Activated naive CD8-positive, alpha-beta T cell treated with anti-CD3 and anti-CD28 coated beads, Interleukin-2, amount 50 U/mL, for 24 hours (primary cell): Measurements from ENCODE around the gene EHBP1.
A peak's percentile ranks its signal among the peaks of the same experiment; 100 is the strongest.

Source experiments
- ATAC-seq: fragments of 150-1000 bp; cut with Tn5 transposase; one replicate; pipeline ENCODE4 v1.10.0; 2021
- DNase-seq: peaks from one replicate; pipeline ENCODE4 v3.0.0; 2021
- H3K27ac Mint-ChIP-seq: one replicate; pipeline ENCODE4 v1.8.0; 2021; ENCODE audit warnings: mild to moderate bottlenecking, mixed read lengths
- H3K27me3 Mint-ChIP-seq: one replicate; pipeline ENCODE4 v1.8.0; 2021; ENCODE audit warnings: mixed read lengths
- H3K36me3 Mint-ChIP-seq: one replicate; pipeline ENCODE4 v1.8.0; 2021; ENCODE audit warnings: low read depth, mixed read lengths
- H3K4me1 Mint-ChIP-seq: one replicate; pipeline ENCODE4 v1.8.0; 2021; ENCODE audit warnings: mixed read lengths
- H3K4me3 Mint-ChIP-seq: one replicate; pipeline ENCODE4 v1.8.0; 2021; ENCODE audit warnings: mild to moderate bottlenecking, moderate library complexity, mixed read lengths
- H3K9me3 Mint-ChIP-seq: one replicate; pipeline ENCODE4 v1.8.0; 2021; ENCODE audit warnings: mixed read lengths

The EHBP1 gene

DNA sequence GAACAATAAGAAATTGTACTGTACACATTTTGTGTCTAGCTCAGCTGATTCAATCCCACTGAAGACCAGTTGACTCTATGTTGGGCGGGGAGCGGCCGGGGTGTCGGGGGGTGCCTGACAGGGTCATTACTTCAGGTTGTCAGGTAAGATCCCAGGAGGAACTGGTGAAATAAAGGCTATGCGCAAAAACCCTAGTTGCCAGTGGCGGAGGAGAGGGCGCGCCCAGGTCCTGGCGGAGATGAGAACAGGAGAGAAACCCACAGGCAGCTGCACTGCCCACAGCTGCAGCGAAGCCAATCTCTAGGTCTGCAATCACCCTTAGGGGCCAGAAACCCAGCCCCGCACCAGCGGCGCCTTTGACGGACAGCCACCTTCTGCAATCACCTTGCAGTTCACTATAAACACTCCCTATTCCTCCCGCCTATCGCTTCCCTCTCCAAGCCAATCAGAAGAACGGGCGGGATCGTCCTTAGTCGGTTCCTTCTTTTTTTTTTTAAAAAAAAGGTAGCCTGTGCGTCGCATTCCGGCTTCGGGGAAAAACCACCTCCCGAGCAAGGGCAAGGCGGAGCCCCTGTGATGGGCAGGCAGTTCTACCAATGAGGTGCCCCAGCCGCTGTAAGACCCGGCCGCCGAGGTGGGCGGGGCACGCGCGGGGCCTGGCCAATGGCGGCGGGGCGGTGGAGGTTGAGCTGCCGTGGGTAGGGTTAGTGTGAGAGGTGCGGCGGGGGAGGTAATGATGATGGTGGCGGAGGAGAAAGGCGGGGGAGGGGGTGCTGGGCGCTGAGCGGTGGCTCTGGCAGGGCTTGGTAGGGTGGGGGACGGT lies at the start of gene EHBP1:
EHBP1 (plus strand) TSS at position 707 of the 823 bp plus-strand sequence. CDS start 1,479 bp downstream, outside the sequence.
- Mint-ChIP-seq H3K4me3 (peak within 1 kb of the TSS; percentile 85), H3K9me3 (no peaks in the 10 kb centered on the region), H3K36me3 (peaks cover 15% of the 10 kb centered on the region), H3K27me3 (no peaks in the 10 kb centered on the region), H3K27ac (peak within 1 kb of the TSS; percentile 74), H3K4me1 (peaks cover 32% of the 10 kb centered on the region)
- DNase-seq (peak; percentile 98), ATAC-seq (peak; percentile 96)

DNA sequence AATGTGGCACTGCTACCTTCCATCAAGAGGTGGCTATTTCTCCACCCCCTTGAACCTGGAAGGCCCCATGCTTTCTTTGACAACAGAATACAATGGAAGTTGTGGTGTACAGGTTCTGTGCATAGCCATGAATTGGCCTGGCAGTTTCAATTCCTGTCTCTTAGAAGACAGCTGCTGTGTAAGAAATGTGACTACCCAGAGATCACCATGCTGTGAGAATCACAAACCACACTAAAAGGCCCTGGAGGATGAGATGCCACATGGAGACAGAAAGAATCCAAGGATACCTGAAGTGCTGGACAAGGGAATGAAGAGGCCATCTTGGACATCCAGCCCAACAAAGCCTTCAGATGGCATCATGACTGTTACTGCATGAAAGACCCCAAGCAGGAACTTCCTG lies 47.7 kb upstream of the EHBP1 start:
- ATAC-seq, result no peak
- Mint-ChIP-seq H3K27me3 (no peaks in the 10 kb centered on the region), H3K36me3 (no peaks in the 10 kb centered on the region), H3K4me1 (peaks cover 5% of the 10 kb centered on the region), H3K4me3 (no peak overlapping the region), H3K27ac (no peak overlapping the region), H3K9me3 (no peaks in the 10 kb centered on the region)
- DNase-seq, result no peak

DNA sequence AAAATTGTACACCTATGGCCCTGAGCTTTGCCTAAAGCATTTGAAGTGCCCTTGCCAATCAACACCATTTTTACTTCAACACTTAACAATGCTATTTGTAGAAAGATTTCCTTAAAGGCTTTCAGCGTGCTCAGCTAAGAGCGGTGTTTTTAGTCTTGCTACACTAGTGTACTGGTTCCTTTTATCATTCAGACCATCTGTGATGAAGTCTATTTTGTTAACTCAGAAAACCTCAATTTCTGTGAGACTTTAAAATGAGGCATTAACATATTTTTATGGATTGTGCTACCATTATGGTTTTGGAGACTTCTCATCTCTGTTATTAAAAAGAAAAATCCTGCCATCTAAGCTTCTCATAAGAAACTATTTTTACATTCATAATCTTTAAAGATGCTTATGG lies 46.6 kb upstream of the EHBP1 start:
- DNase-seq, result no peak
- Mint-ChIP-seq H3K4me3 (no peak overlapping the region), H3K4me1 (peaks cover 5% of the 10 kb centered on the region), H3K36me3 (no peaks in the 10 kb centered on the region), H3K27ac (no peak overlapping the region), H3K9me3 (no peaks in the 10 kb centered on the region), H3K27me3 (no peaks in the 10 kb centered on the region)
- no peak for ATAC-seq

DNA sequence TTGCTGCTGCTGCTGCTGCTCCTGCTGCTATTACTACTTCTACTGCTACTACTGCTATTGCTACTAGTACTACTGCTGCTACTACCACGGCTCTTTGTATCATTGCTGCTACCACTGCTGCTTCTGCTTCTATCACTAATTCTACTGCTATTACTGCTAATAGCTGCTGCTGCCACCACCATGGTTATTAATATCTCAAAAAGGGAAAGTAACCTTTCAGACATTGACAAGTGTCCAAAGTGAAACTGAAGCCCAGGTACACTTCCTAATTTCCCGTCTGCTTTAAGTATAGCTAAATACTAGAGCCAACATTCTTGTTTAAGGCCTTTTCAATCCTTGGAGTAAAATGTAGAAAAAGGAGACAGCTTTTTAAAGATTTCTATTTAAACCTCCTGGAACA lies 45.4 kb upstream of the EHBP1 start:
- H3K4me3 Mint-ChIP-seq, result no peak overlapping the region
- no peaks in the 10 kb centered on the region for H3K36me3 Mint-ChIP-seq
- H3K4me1 Mint-ChIP-seq, result peaks cover 5% of the 10 kb centered on the region
- DNase-seq (no peak), ATAC-seq (no peak)
- no peaks in the 10 kb centered on the region for H3K27me3 Mint-ChIP-seq
- no peaks in the 10 kb centered on the region for H3K9me3 Mint-ChIP-seq
- H3K27ac Mint-ChIP-seq, result no peak overlapping the region

DNA sequence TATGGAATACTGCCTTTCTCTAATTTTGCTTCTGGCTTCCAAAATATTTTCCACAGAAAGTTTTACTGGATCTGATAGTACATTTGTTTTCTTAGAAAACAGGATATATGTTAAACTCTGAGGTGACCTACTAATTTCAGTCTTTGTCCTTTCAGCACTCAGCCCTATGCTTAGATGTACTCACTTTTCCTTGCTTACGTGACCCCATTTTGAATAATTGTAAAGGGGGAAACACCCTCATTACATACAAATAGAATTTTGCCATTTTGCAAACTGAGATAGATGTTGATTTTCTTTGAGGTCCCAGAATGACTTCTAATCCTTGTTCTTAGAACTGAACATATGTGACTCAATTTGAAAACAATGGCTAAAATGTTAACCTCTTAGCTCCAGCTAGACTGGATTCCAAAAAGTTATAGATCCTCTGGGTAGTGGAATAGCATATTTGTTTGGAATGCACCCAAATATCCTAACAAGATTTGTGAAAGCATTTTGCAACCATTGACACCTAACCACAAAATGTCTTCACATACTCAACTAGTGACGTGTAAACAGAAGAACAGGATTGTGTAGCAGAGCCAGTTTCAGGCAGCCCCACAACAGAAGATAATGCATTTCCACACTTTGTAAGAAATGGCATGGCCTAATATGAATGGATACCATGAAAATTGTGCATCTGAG lies 44.8 kb upstream of the EHBP1 start:
- no peaks in the 10 kb centered on the region for H3K27me3 Mint-ChIP-seq
- DNase-seq (no peak), ATAC-seq (no peak)
- no peaks in the 10 kb centered on the region for H3K9me3 Mint-ChIP-seq
- no peak overlapping the region for H3K27ac Mint-ChIP-seq
- H3K36me3 Mint-ChIP-seq, result no peaks in the 10 kb centered on the region
- no peak overlapping the region for H3K4me3 Mint-ChIP-seq
- H3K4me1 Mint-ChIP-seq, result peaks cover 5% of the 10 kb centered on the region

DNA sequence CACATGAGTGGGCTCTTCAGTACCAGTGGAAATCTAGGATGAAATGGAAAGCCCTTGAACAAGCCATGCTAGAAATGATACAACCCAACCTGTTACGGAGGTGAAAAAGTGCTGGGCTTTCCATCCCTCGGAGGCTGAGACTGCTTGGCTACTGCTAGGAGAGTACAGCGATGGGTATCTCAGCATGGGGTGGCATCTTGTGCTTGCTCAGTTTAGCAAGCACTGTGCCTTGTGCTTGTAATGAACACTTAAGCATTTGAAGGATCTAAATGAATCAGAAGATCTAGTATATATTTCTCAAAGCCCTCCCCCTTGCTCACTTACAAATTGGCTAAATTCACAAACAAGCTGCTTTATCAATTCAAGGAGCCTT lies 44.3 kb upstream of the EHBP1 start:
- no peaks in the 10 kb centered on the region for H3K27me3 Mint-ChIP-seq
- DNase-seq (no peak), ATAC-seq (no peak)
- no peaks in the 10 kb centered on the region for H3K9me3 Mint-ChIP-seq
- peaks cover 5% of the 10 kb centered on the region for H3K4me1 Mint-ChIP-seq
- H3K27ac Mint-ChIP-seq, result no peak overlapping the region
- no peaks in the 10 kb centered on the region for H3K36me3 Mint-ChIP-seq
- H3K4me3 Mint-ChIP-seq, result no peak overlapping the region

DNA sequence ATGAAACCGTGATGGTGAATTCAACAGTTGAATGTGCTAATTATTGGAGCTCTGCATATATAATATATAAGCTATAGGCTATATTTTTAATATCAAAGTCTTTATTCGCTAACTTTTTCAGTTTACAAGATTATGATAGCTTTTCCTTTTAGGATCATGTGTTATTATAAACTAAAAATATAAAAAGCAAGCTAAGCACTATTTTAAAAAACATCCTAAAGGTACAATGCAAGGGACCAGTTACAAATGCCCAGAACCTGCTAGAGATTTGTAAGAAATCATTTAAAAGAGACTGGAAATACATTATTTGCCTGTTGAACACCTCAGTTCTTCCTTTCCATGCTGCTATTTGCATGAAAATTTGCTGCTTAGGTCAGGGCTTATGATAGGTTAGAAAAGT lies 43.4 kb upstream of the EHBP1 start:
- peaks cover 5% of the 10 kb centered on the region for H3K4me1 Mint-ChIP-seq
- H3K36me3 Mint-ChIP-seq, result no peaks in the 10 kb centered on the region
- DNase-seq (no peak), ATAC-seq (no peak)
- no peak overlapping the region for H3K4me3 Mint-ChIP-seq
- H3K27me3 Mint-ChIP-seq, result no peaks in the 10 kb centered on the region
- H3K27ac Mint-ChIP-seq, result no peak overlapping the region
- H3K9me3 Mint-ChIP-seq, result no peaks in the 10 kb centered on the region

DNA sequence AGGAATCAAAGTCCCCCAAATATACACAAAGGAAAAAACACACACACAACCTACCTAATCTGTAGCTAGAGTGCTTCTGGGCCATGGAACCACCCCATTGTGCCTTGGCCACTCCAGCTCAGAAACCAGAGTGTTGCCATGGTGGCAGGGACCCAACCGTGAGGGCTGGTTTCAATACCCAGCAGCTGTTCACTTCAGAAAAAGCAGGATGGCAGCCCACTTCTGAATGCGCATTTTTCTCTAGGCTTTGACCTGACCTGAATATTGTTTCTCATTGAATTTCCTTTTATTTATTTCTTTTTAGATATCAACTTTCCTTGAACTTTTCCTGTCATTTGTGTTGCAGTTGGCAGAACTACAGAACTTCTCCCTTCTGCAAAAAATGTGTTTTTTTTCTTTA lies 43.0 kb upstream of the EHBP1 start:
- Mint-ChIP-seq H3K4me3 (no peak overlapping the region), H3K27ac (no peak overlapping the region), H3K27me3 (no peaks in the 10 kb centered on the region), H3K4me1 (peaks cover 5% of the 10 kb centered on the region), H3K9me3 (no peaks in the 10 kb centered on the region), H3K36me3 (no peaks in the 10 kb centered on the region)
- DNase-seq (no peak), ATAC-seq (no peak)

DNA sequence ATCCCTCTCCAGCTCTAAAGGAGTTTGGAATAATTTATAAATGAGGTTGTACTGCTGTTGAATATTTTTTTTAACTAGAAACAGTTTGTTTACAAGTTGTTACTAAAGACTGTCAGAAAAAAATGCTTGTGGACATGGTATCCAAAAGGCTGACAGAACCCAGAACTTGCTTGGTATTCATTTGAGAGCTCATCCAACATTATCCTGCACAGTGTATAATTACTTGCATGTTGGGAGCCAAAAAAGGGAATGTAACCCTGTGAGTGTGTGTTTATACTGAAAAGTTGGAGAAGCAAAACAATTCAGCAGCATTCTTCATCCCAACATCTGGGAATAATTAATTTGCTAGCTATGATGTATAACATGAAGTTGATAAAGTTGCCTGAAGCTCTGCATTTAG lies 42.1 kb upstream of the EHBP1 start:
- ATAC-seq (no peak), DNase-seq (no peak)
- Mint-ChIP-seq H3K36me3 (no peaks in the 10 kb centered on the region), H3K27me3 (no peaks in the 10 kb centered on the region), H3K4me1 (peaks cover 5% of the 10 kb centered on the region), H3K4me3 (no peak overlapping the region), H3K9me3 (no peaks in the 10 kb centered on the region), H3K27ac (no peak overlapping the region)

DNA sequence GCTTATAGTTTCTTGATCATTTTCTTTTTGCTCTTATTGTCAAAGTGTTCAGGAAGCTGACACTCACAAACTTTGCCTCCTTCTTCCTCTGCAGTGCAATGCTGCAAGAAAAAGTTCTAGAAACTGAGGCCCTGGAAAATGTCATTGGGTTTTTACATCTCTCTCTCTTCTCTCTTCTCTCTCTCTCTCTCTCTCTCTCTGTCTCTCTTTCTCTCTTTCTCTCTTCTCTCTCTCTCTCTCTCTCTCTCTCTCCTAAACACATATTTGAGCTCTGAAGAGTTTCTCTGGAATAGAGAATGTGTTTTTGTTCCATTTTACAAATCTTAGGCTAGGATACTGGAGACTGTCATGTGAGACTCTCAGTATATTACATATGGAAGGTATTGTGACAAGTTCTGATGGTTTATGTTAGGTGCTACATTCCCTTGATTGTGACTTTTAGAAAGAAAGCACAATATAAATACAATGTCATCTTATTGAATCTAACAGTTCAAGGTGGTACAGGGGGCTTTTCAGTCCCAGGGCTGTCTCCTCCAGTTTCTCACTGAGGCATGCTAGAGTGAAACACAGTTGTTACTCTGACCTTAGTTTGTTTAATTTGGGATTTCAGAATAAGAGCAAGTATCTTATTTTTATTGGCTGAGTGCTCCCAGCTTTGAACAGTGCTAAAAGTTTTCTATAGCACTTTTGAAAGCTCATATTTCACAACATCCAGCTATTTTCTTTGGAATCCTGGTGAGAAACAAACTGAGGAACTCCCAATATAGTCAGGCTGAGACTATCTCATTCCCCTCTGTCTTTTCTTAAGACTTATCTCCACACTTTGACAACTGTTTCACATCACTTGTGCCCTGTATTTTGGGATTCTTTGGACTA lies 41.4 kb upstream of the EHBP1 start:
- H3K27ac Mint-ChIP-seq, result no peak overlapping the region
- DNase-seq (no peak), ATAC-seq (no peak)
- H3K36me3 Mint-ChIP-seq, result no peaks in the 10 kb centered on the region
- H3K27me3 Mint-ChIP-seq, result no peaks in the 10 kb centered on the region
- no peak overlapping the region for H3K4me3 Mint-ChIP-seq
- H3K9me3 Mint-ChIP-seq, result no peaks in the 10 kb centered on the region
- peaks cover 5% of the 10 kb centered on the region for H3K4me1 Mint-ChIP-seq

DNA sequence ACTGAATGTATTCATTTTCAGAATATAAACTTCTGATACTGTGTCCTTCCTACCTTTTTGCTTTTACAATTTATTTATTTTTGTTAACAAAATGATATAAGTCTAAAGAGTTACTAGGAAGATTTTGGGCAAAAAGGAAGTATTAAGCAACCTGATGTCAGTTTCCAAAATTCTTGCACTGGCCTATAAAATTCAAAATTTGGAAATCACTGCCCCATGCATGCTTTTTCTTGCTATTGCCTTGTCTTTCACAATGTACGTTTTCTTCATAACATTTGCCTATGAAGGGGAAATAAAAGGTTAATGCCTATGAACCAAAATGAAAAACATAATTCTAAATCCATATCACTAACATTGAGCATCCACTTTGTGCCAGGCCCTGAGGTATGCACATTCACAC lies 40.1 kb upstream of the EHBP1 start:
- Mint-ChIP-seq H3K4me3 (no peak overlapping the region), H3K27ac (no peak overlapping the region), H3K27me3 (no peaks in the 10 kb centered on the region), H3K4me1 (peaks cover 5% of the 10 kb centered on the region), H3K9me3 (no peaks in the 10 kb centered on the region), H3K36me3 (no peaks in the 10 kb centered on the region)
- DNase-seq (no peak), ATAC-seq (no peak)

DNA sequence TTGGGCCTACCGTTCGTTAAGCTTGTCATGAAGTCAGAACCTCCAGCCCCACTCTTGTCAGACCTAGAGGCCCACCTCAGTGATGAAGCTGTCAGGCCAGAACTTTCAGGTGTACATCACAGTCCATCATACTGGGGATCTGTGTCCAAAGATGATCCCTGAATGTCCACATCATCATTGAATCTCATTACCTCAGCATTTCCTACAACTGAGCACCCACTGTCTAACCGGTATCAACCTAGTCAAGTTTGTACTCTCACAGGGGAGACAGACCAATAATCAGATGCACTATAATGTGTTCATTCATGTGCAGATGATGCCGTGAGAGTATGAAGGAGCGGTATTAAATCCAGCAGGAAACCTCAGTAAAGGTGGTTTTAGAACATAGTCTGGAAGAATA lies 36.3 kb upstream of the EHBP1 start:
- no peak for ATAC-seq
- DNase-seq, result no peak
- Mint-ChIP-seq H3K27ac (no peak overlapping the region), H3K36me3 (no peaks in the 10 kb centered on the region), H3K27me3 (no peaks in the 10 kb centered on the region), H3K4me3 (no peak overlapping the region), H3K4me1 (no peaks in the 10 kb centered on the region), H3K9me3 (no peaks in the 10 kb centered on the region)

DNA sequence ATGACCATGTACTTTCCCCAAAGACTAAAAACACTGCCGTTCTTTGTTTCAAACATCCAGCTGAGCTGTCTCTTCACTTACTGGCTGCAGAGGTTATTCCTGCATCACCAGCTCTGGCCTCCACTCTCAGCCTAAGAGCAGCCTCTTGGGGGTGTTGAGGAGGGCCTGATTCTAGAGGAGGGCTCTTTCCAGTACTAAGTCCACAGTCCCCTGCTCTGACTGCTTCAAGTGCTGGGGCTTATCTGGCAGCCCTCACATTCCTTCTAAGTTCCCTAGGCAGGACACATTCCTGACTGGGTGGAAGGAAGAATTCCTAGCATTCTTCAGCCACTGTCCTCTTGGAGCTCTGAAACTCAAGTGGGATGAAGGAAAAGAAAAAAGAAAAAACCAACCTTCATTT lies 32.9 kb upstream of the EHBP1 start:
- H3K27ac Mint-ChIP-seq, result no peak overlapping the region
- H3K4me3 Mint-ChIP-seq, result no peak overlapping the region

DNA sequence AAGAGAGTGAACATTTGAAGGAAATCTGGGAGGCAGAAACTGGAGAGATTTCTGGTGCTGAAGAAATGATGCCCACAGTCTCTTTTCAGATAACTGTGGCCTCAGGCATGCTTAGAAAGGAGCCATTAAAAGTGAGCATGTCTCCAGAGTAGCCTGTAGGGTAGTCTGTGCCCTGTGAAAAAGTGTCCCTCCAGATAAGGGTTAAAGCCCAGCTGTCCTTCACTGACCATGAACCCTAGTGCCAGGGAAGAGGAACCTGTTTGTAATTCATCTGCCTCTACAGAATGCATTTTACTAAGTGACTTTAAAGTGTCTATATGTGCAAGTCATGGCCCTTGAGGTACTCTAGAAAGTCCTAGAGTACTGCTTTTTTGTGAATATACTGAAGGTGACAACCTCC lies 30.5 kb upstream of the EHBP1 start:
- no peak for DNase-seq
- no peak for ATAC-seq
- Mint-ChIP-seq H3K27ac (no peak overlapping the region), H3K27me3 (peaks cover 3% of the 10 kb centered on the region), H3K9me3 (no peaks in the 10 kb centered on the region), H3K4me3 (no peak overlapping the region), H3K4me1 (no peaks in the 10 kb centered on the region), H3K36me3 (no peaks in the 10 kb centered on the region)

More for the DNA sequence above, 32.9 kb upstream of the EHBP1 start:
- Mint-ChIP-seq H3K9me3 (no peaks in the 10 kb centered on the region), H3K27me3 (peaks cover 3% of the 10 kb centered on the region), H3K36me3 (no peaks in the 10 kb centered on the region), H3K4me1 (no peaks in the 10 kb centered on the region)
- no peak for DNase-seq
- no peak for ATAC-seq

DNA sequence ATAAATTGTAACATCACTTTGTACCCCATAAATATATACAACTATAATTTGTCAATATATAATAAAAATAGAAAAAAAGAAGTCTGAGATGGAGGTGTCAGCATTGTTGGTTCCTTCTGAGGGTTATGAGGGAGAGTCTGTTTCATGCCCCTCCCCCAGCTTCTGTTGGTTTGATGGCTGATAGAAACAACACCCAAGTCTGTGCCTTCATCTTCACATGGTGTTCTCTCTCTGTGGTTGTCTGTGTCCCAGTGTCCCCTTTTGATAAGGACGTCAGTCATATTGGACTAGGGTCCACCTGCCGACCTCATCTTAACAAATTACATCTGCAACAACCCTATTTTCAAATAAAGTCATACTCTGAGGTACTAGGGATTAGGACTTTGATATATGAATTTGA lies 20.3 kb upstream of the EHBP1 start:
- Mint-ChIP-seq H3K27me3 (peaks cover 31% of the 10 kb centered on the region), H3K4me1 (no peaks in the 10 kb centered on the region)

More for the DNA sequence above, 20.3 kb upstream of the EHBP1 start:
- H3K9me3 Mint-ChIP-seq, result no peaks in the 10 kb centered on the region
- DNase-seq (no peak), ATAC-seq (no peak)
- H3K36me3 Mint-ChIP-seq, result no peaks in the 10 kb centered on the region
- H3K27ac Mint-ChIP-seq, result no peak overlapping the region
- no peak overlapping the region for H3K4me3 Mint-ChIP-seq
